ENCODE measurements around the gene ACOT13.

GRCh38 chr6:24740861-24741260 lies 74.0 kb downstream of the ACOT13 start:
- TF ChIP-seq CTCF (conservative IDR thresholded peaks at IDR 0.05; ENCODE audit: low read depth, low read length) (no peak), RFX5 (IDR thresholded peaks at IDR 0.05; ENCODE audit: low read depth, low read length) (no peak), POLR2A (IDR thresholded peaks at IDR 0.05; ENCODE audit: low read depth, low read length) (no peak), BHLHE40 (IDR thresholded peaks at IDR 0.05; ENCODE audit: low read depth, low read length) (no peak)
- TF ChIP-seq, protein P1, sequence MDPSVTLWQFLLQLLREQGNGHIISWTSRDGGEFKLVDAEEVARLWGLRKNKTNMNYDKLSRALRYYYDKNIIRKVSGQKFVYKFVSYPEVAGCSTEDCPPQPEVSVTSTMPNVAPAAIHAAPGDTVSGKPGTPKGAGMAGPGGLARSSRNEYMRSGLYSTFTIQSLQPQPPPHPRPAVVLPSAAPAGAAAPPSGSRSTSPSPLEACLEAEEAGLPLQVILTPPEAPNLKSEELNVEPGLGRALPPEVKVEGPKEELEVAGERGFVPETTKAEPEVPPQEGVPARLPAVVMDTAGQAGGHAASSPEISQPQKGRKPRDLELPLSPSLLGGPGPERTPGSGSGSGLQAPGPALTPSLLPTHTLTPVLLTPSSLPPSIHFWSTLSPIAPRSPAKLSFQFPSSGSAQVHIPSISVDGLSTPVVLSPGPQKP (IDR thresholded peaks at IDR 0.05; ENCODE audit: borderline replicate concordance, low read depth, low read length): no peak
